Coronary artery (tissue), 2 donors: Measurements from ENCODE around the gene TKT.

Experiments
- DNase-seq: peaks from one replicate; pipeline ENCODE4 v3.0.0-alpha.2; 2017; ENCODE audit warnings: low spot score
- H3K27ac ChIP-seq, 2 donors: fragments of 200-600 bp; sonication (generic); one replicate each; pipeline ENCODE4 v1.5.1; 2016 to 2019
- H3K4me3 ChIP-seq: fragments of 200-600 bp; sonication (generic); 2 replicates; pipeline ENCODE4 v1.5.1; 2016; ENCODE audit warnings: mild to moderate bottlenecking, moderate library complexity
- CTCF ChIP-seq: fragments of 200-600 bp; sonication (generic); IDR thresholded peaks from one replicate; pipeline ENCODE4 v1.5.1; 2019; ENCODE audit warnings: antibody characterized with exemption

Gene TKT

GRCh38 chr3:53196575-53197407, 59.0 kb downstream of the TKT start:
- no peak for DNase-seq
- H3K4me3 ChIP-seq: no peak overlapping the region

GRCh38 chr3:53195602-53196574, 59.9 kb downstream of the TKT start:
- no peak for DNase-seq
- no peak overlapping the region for H3K27ac ChIP-seq
- no peak overlapping the region for H3K4me3 ChIP-seq
- TF ChIP-seq CTCF: peak; percentile 100

More at GRCh38 chr3:53196575-53197407, 59.0 kb downstream of the TKT start:
- H3K27ac ChIP-seq: no peak overlapping the region
- no peak for TF ChIP-seq CTCF

- DNase-seq: no peak
- Histone ChIP-seq H3K27ac (peak overlapping the region; percentile 53 to 82), H3K4me3 (no peak overlapping the region)
- TF ChIP-seq CTCF: no peak
Measured at GRCh38 chr3:53195066-53195450, 60.8 kb downstream of the TKT start.

- H3K4me3 ChIP-seq: no peak overlapping the region
- no peak for TF ChIP-seq CTCF
- peak overlapping the region; percentile 53 to 82 for H3K27ac ChIP-seq
- DNase-seq: no peak
Measured at GRCh38 chr3:53194210-53195065, 61.4 kb downstream of the TKT start.

GRCh38 chr3:53193466-53194209, 62.2 kb downstream of the TKT start:
- TF ChIP-seq CTCF: no peak
- DNase-seq: no peak
- Histone ChIP-seq H3K4me3 (peak overlapping the region; percentile 16), H3K27ac (peak overlapping the region; percentile 53 to 82)

- peak overlapping the region in 1 of 2 donors; percentile 35 for H3K27ac ChIP-seq
- no peak for TF ChIP-seq CTCF
- DNase-seq: no peak
Measured at GRCh38 chr3:53192608-53193007, 63.2 kb downstream of the TKT start.

More at GRCh38 chr3:53192608-53193007, 63.2 kb downstream of the TKT start:
- H3K4me3 ChIP-seq: no peak overlapping the region
